WI38 (cell line): ENCODE data around the gene TP63.

Experiments used
- H3K4me3 ChIP-seq: 2 replicates; pipeline ENCODE4 v1.5.1; 2011; ENCODE audit warnings: low read depth, mild to moderate bottlenecking, control low read depth, low read length
- TF ChIP-seq, protein P1 (sequence below): IDR thresholded peaks from 2 replicates; pipeline ENCODE4 v1.5.1; 2012; ENCODE audit warnings: low read depth, mild to moderate bottlenecking, control low read depth, low read length

TP63 gene

DNA sequence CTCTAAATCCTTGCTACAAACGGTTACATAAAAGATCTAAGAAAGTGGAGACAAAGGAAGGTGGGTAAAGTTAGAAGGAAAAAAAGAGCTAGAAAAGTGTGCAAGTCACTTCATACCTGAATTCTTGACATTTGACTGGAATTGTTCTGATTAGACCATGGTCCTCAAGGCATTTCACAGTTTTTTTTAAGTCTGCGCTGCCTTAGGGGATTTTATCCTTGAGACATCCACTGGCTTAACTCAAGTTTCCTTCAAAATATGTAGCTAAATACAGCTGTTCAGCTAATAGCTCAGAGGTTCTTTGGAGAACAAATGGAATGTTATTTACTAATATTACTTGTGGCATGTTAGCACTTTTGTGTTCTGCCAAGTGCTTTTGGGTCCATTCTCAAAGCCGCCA lies 236.9 kb downstream of the TP63 start:
- TF ChIP-seq, protein P1, sequence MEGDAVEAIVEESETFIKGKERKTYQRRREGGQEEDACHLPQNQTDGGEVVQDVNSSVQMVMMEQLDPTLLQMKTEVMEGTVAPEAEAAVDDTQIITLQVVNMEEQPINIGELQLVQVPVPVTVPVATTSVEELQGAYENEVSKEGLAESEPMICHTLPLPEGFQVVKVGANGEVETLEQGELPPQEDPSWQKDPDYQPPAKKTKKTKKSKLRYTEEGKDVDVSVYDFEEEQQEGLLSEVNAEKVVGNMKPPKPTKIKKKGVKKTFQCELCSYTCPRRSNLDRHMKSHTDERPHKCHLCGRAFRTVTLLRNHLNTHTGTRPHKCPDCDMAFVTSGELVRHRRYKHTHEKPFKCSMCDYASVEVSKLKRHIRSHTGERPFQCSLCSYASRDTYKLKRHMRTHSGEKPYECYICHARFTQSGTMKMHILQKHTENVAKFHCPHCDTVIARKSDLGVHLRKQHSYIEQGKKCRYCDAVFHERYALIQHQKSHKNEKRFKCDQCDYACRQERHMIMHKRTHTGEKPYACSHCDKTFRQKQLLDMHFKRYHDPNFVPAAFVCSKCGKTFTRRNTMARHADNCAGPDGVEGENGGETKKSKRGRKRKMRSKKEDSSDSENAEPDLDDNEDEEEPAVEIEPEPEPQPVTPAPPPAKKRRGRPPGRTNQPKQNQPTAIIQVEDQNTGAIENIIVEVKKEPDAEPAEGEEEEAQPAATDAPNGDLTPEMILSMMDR, result no peak

GRCh38 chr3:189869165-189869564 lies 238.0 kb downstream of the TP63 start:
- H3K4me3 ChIP-seq, result no peak overlapping the region
- TF ChIP-seq, protein P1, result no peak

More for the DNA sequence above, 236.9 kb downstream of the TP63 start:
- no peak overlapping the region for H3K4me3 ChIP-seq

DNA sequence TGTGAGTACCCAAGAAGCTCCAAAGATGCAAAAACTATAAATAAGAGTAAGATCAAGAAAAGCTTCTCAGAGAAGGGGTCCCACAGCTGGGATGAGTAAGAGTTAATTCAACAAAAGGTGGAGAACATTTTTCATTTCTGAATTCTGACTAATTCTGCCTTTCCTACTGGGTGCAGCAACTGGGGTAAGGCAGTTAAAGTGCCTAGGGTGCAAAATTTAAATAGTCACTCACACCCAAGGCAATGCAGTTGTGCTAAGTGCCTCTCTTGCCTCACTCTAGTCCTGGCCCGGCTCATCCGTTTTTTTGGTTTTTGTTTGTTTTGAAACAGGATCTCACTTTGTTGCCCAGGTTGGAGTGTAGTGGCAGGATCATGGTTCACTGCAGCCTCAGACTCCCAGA lies 240.2 kb downstream of the TP63 start:
- TF ChIP-seq, protein P1, result no peak
- H3K4me3 ChIP-seq, result no peak overlapping the region

DNA sequence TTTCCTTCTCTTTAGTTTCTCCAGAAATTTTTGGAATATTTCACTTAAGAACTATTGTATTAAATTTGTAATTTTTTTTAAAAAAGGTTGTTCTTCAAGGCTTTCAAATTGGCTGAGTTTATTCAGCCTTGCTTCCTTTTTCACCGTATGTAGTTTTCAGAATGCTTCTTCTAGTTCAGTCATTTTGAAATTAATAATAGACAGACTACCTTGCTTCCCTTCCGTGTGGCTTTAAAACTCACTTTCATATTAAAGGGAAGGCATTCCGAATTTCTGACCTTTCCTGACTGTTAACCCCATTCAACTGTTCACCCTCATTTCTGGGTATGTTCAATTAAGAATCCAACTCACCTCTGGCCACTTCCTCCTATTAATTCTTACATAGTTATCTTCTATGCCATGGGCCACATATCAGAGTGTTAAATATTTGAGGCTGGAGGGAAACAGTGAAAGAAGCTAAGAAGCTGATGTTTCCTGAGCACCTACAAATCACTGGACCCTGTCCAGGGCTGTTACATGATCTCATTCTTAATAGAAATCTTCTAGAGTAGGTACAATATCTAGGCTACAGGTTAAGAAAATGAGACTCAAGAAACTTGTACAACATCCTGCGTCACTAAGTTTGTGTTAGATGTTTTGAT lies 252.0 kb downstream of the TP63 start:
- H3K4me3 ChIP-seq, result no peak overlapping the region
- TF ChIP-seq, protein P1, result no peak

DNA sequence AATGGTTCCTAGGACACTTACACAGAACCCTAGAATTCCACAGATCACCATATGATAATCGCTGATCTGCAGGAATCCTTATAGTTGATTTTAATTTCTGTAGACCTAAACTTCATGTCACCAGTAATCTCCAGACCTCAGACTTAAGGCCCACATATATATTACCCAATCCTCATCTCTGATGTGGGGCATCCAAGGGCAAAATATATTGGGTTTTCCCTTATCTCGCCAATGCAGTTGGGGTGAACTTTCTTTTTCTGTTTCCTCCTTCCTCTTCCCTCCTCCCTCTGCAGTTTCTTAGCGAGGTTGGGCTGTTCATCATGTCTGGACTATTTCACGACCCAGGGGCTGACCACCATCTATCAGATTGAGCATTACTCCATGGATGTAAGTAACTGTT lies 259.3 kb downstream of the TP63 start:
- H3K4me3 ChIP-seq, result no peak overlapping the region

GRCh38 chr3:189896533-189896932 lies 265.3 kb downstream of the TP63 start:
- TF ChIP-seq, protein P1, result no peak
- no peak overlapping the region for H3K4me3 ChIP-seq

More for the DNA sequence above, 259.3 kb downstream of the TP63 start:
- TF ChIP-seq, protein P1, result no peak

DNA sequence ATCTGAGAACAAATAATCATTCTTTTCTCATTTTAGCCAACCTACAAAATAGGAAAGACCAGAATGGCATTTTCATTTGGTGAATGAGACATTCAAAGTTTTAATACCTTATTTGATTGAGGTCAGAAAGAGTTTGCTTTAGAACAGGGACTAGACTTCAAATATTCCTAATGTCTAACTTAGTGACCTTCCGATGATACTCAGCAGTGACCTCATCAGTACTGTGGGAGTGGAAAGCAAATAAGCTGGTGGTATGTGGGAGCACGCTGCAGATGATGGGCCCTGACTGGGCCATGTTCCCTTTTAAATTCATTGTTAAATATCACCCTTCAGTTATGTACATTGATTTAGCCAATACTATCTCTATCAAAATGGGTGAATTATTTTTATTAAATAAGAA lies 266.2 kb downstream of the TP63 start:
- H3K4me3 ChIP-seq, result no peak overlapping the region

More for the DNA sequence above, 266.2 kb downstream of the TP63 start:
- TF ChIP-seq, protein P1, result no peak
